Effector memory CD8-positive, alpha-beta T cell (primary cell): ENCODE measurements around the gene WWOX.
A peak's percentile ranks its signal among the peaks of the same experiment; 100 is the strongest.

Experiments
- ATAC-seq: fragments of 150-1000 bp; cut with Tn5 transposase; replicated peaks from 2 replicates; pipeline ENCODE4 v1.10.0; 2021; ENCODE audit warnings: mild to moderate bottlenecking, moderate library complexity
- DNase-seq, 3 experiments: peaks; one replicate each; pipeline ENCODE4 v3.0.0; 2021
- H3K27ac Mint-ChIP-seq, 2 donors: one replicate each; pipeline ENCODE4 v1.8.0; 2022; ENCODE audit warnings: mild to moderate bottlenecking in 2 of 2, mixed read lengths in 2 of 2, moderate library complexity in 2 of 2
- H3K27me3 Mint-ChIP-seq, 2 donors: one replicate each; pipeline ENCODE4 v1.8.0; 2022; ENCODE audit warnings: mixed read lengths in 2 of 2
- H3K36me3 Mint-ChIP-seq: one replicate; pipeline ENCODE4 v1.8.0; 2022; ENCODE audit warnings: mild to moderate bottlenecking, moderate library complexity, mixed read lengths; ENCODE audit not compliant: insufficient read depth
- H3K4me1 Mint-ChIP-seq, 2 donors: one replicate each; pipeline ENCODE4 v1.8.0; 2022; ENCODE audit warnings: low read depth in 2 of 2, mixed read lengths in 2 of 2
- H3K4me3 Mint-ChIP-seq, 2 donors: one replicate each; pipeline ENCODE4 v1.8.0; 2022; ENCODE audit warnings: mild to moderate bottlenecking in 2 of 2, mixed read lengths in 2 of 2, moderate library complexity in 2 of 2
- H3K9me3 Mint-ChIP-seq, 2 donors: one replicate each; pipeline ENCODE4 v1.8.0; 2022; ENCODE audit warnings: mixed read lengths in 2 of 2

The WWOX gene

DNA sequence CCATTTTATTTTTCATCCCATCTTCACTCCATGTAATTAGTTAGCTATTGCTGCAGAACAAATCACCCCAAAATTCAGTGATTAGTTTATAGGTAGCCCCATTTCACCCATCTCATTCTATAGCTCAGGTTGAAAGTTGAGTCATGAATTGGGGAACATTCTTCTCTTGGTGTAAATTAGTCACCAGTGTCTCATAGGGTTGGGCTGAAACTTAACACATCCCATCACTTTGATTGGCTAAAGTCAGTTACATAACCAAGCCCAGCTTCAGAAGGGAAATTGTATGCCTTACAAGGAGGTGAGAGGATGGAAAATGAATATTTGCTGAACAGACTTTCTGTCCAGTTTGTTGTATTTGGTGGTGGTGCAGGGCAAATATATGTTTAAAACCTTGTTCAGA lies 477.5 kb downstream of the WWOX start:
- Mint-ChIP-seq H3K27me3 (no peaks in the 10 kb centered on the region), H3K27ac (peak overlapping the region in 1 of 2 donors; percentile 11), H3K36me3 (no peaks in the 10 kb centered on the region), H3K4me1 (peaks cover 3 to 5% of the 10 kb centered on the region in 2 donors), H3K4me3 (no peak overlapping the region), H3K9me3 (peaks cover 0 to 1% of the 10 kb centered on the region in 2 donors)
- DNase-seq (no peak), ATAC-seq (peak; percentile 52)

DNA sequence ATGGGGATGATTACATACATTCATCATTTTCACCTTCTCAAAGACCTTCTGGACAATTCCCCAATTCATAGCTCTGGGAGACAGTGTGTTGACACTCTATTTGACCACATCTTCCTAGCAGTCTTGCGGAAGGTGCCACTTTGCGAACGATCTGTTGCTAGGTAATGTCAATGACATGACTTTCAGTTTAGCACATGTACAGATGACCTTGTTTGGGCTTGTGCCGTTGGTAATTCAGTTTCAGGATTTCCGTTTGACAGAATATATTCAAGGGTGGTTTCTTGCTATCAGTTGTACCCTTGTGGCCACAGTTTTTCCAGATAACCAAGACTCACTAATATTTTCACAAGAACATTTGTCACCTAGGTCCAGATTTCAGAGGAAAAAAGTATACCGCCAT lies 478.2 kb downstream of the WWOX start:
- Mint-ChIP-seq H3K4me3 (peak overlapping the region in 1 of 2 donors; percentile 46), H3K4me1 (peaks cover 3 to 5% of the 10 kb centered on the region in 2 donors), H3K9me3 (peaks cover 0 to 1% of the 10 kb centered on the region in 2 donors), H3K27ac (peak overlapping the region in 1 of 2 donors; percentile 51), H3K27me3 (no peaks in the 10 kb centered on the region), H3K36me3 (no peaks in the 10 kb centered on the region)
- ATAC-seq = peak; percentile 90
- peak in 1 of 3 experiments; percentile 2 for DNase-seq

DNA sequence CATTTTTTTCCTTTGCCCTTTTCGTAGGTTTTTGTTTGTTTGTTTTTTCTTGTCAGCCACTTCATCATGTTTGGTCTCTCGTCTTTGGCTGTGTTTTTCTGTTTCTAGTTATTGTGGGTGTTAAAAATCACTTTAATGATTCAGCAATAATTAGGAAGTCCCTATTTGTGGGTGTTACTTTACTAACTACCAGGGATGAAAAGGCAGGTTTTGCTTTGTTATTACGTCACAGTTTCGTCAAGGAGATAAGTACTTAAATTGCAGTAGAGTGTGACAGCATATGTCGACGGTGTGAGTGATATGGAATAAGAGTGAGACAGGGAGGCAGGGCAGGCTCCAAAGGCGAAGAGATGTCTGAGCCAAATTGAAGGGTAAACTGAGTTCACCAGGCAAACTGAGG lies 479.6 kb downstream of the WWOX start:
- Mint-ChIP-seq H3K4me1 (peaks cover 3 to 5% of the 10 kb centered on the region in 2 donors), H3K4me3 (no peak overlapping the region), H3K27ac (no peak overlapping the region), H3K27me3 (no peaks in the 10 kb centered on the region), H3K36me3 (no peaks in the 10 kb centered on the region), H3K9me3 (peaks cover 0 to 1% of the 10 kb centered on the region in 2 donors)
- ATAC-seq (no peak), DNase-seq (no peak)

DNA sequence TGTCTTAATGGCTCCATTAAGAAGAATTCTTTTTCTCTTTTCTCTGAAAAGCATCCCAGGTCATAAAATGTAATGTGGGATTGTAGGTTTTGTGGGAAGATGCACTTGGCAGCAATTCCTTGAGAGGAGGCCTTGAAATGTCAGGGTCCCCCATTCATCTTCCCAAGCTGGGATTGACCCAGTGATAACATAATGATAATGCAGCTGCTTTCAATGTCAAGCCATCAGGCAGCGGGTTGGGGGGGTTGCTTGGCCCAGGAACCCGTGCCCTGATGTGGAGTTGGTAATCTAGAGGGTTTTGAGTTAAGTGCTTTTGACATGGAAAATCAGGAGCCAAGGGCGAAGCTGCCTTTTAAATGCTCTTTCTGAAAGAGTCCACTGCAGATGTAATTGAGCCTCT lies 484.0 kb downstream of the WWOX start:
- DNase-seq (no peak), ATAC-seq (no peak)
- H3K27me3 Mint-ChIP-seq = no peaks in the 10 kb centered on the region
- H3K4me1 Mint-ChIP-seq = peaks cover 0 to 3% of the 10 kb centered on the region in 2 donors
- no peaks in the 10 kb centered on the region for H3K36me3 Mint-ChIP-seq
- no peaks in the 10 kb centered on the region for H3K9me3 Mint-ChIP-seq
- no peak overlapping the region for H3K4me3 Mint-ChIP-seq
- H3K27ac Mint-ChIP-seq = no peak overlapping the region

DNA sequence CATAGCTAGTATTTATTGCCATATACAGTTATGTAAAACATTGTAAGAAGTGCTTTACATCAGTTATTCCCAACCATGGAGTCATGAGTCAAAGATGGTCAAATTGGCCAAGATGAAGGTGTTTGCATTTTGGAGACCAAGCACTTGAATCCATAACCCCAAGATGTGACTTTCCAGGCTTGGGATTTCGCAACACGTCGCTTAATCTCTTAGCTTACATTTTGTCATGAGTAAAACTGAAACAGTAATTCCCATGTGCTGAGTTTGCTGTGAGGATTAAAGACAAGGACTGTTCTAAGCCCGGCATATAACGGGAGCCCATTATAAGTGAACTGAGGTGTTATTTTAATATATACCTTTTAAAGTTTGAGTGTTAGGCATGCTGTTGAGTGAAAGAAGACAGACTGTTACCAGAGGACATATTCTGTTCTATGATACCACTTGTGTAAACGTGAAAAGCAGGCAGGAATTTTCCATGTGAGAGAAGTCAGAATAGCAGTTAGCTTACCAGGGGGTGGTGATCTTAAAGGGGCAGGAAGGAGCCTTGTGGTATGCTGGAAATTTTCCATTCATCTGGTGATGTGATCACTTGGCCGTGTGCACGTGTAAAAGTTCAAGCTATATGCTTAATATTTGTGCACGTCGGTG lies 484.9 kb downstream of the WWOX start:
- H3K9me3 Mint-ChIP-seq = no peaks in the 10 kb centered on the region
- H3K36me3 Mint-ChIP-seq = no peaks in the 10 kb centered on the region
- no peaks in the 10 kb centered on the region for H3K4me1 Mint-ChIP-seq
- no peak overlapping the region for H3K4me3 Mint-ChIP-seq
- ATAC-seq = no peak
- DNase-seq = no peak
- no peaks in the 10 kb centered on the region for H3K27me3 Mint-ChIP-seq
- no peak overlapping the region for H3K27ac Mint-ChIP-seq

- no peak for DNase-seq
- Mint-ChIP-seq H3K4me3 (no peak overlapping the region), H3K9me3 (no peaks in the 10 kb centered on the region), H3K4me1 (no peaks in the 10 kb centered on the region), H3K27ac (no peak overlapping the region), H3K27me3 (no peaks in the 10 kb centered on the region), H3K36me3 (no peaks in the 10 kb centered on the region)
- no peak for ATAC-seq
Measured at GRCh38 chr16:78584991-78585390, 485.5 kb downstream of the WWOX start.

- no peaks in the 10 kb centered on the region for H3K9me3 Mint-ChIP-seq
- no peak overlapping the region for H3K27ac Mint-ChIP-seq
- no peaks in the 10 kb centered on the region for H3K4me1 Mint-ChIP-seq
- no peaks in the 10 kb centered on the region for H3K36me3 Mint-ChIP-seq
- no peak overlapping the region for H3K4me3 Mint-ChIP-seq
- no peak for DNase-seq
- ATAC-seq = no peak
- no peaks in the 10 kb centered on the region for H3K27me3 Mint-ChIP-seq
Measured at GRCh38 chr16:78589331-78589730, 489.9 kb downstream of the WWOX start.

DNA sequence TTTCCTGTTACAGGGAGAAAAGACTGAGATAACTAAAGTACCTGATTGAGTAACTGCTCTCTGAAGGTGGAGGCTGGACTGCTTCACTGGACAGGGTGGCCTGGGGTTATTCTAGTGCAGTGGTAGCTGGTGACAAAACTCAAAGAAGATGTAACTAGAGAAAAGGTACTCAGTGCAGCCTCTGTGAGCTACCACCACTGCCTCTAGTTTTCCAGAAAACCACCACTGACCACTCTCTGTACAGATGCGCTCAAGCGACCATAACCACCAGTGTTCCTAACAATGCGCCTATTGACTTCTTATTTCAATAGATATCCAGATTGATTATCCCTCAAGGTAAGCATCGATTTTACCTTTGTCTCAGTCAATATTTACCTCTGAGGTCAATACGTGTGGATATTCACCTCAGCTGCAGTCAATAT lies 492.2 kb downstream of the WWOX start:
- no peaks in the 10 kb centered on the region for H3K4me1 Mint-ChIP-seq
- no peaks in the 10 kb centered on the region for H3K27me3 Mint-ChIP-seq
- no peak for ATAC-seq
- H3K27ac Mint-ChIP-seq = no peak overlapping the region
- H3K36me3 Mint-ChIP-seq = no peaks in the 10 kb centered on the region
- H3K4me3 Mint-ChIP-seq = no peak overlapping the region
- no peak for DNase-seq
- no peaks in the 10 kb centered on the region for H3K9me3 Mint-ChIP-seq

DNA sequence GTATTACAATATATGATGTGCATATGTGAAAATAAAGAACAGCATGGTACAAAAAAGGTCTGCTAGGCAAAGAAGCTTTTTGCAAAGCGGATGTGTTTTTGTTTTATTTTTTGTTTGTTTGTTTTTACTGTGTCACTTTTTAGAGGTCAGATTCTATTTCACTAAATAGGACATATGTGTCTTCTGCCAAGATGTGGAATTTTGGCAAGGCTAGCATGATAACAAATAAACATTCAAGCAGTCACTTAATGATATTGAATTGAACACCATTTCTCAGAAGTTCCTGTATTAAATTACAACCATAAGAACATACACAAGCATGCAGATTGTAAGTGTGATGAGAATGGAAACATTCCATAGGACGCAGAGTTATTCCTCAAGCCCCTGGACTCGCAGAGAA lies 492.7 kb downstream of the WWOX start:
- no peak for DNase-seq
- H3K9me3 Mint-ChIP-seq = no peaks in the 10 kb centered on the region
- H3K27me3 Mint-ChIP-seq = no peaks in the 10 kb centered on the region
- no peak overlapping the region for H3K4me3 Mint-ChIP-seq
- ATAC-seq = no peak
- H3K36me3 Mint-ChIP-seq = no peaks in the 10 kb centered on the region
- no peak overlapping the region for H3K27ac Mint-ChIP-seq
- H3K4me1 Mint-ChIP-seq = no peaks in the 10 kb centered on the region

DNA sequence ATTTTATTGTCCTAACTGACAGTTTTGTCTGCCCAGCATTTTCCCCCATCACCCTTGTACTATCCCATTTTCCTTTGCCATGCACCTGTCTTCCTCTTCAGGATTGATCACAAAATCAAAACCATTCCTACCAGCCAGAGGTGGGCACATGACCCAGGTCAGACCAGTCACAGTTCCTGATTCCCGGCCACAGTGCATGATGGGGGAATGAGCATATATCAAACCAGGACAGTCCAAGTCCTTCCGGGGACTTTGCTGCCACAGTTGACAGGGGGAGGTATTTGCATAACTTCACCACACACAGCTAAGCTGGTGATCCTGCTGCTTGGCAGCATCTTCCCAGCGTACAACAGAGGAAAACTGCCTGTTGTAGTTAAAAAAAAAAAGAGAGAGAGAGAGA lies 493.9 kb downstream of the WWOX start:
- H3K27me3 Mint-ChIP-seq = no peaks in the 10 kb centered on the region
- no peaks in the 10 kb centered on the region for H3K4me1 Mint-ChIP-seq
- no peaks in the 10 kb centered on the region for H3K9me3 Mint-ChIP-seq
- no peaks in the 10 kb centered on the region for H3K36me3 Mint-ChIP-seq
- H3K4me3 Mint-ChIP-seq = no peak overlapping the region
- ATAC-seq (no peak), DNase-seq (no peak)
- H3K27ac Mint-ChIP-seq = no peak overlapping the region

DNA sequence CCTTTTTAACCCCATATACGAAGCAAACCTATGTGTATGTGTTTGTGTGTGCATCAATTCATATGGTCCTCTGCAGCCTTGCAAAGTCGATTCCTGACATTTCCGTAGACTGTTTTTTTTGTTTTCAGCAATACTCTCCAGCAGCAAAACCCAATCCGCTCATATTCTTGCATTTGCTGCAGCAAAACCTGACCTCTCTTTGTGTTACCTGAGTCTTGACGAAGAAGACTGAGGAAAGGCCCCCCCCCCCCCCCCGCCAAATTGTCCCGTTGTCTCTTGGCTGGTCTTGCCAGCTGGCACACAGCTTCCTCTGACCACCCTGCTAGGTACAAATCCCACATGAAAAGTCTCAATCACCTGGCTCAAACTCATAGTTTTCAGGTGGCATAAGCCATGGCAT lies 494.7 kb downstream of the WWOX start:
- DNase-seq = no peak
- Mint-ChIP-seq H3K27ac (no peak overlapping the region), H3K9me3 (no peaks in the 10 kb centered on the region), H3K4me3 (no peak overlapping the region), H3K4me1 (no peaks in the 10 kb centered on the region), H3K36me3 (no peaks in the 10 kb centered on the region), H3K27me3 (no peaks in the 10 kb centered on the region)
- no peak for ATAC-seq

- ATAC-seq (no peak), DNase-seq (no peak)
- Mint-ChIP-seq H3K27me3 (no peaks in the 10 kb centered on the region), H3K4me1 (no peaks in the 10 kb centered on the region), H3K9me3 (no peaks in the 10 kb centered on the region), H3K4me3 (no peak overlapping the region), H3K36me3 (no peaks in the 10 kb centered on the region), H3K27ac (no peak overlapping the region)
Measured at GRCh38 chr16:78596348-78596995, 497.0 kb downstream of the WWOX start.

DNA sequence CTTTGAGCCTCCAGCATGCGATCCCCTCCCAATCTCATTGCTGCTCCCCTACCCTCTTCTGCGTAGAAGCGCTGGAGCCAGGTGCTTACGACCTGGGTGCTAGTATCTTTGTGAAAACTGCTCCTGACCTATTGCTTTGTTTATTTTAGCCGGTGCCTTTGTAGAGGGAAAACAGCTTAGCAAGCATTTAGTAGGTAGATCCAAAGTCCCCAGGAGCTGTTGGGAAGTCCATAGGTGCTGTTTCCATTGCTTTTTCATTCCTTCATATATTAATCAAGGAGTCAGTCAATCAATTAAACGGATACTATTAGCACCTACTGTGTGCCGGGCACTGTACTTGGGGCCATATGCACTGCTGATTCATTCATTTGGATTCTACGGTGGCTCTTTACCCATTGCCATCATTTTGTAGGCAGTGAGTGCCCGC lies 497.6 kb downstream of the WWOX start:
- Mint-ChIP-seq H3K27ac (no peak overlapping the region), H3K9me3 (no peaks in the 10 kb centered on the region), H3K36me3 (no peaks in the 10 kb centered on the region), H3K4me1 (no peaks in the 10 kb centered on the region), H3K27me3 (no peaks in the 10 kb centered on the region), H3K4me3 (no peak overlapping the region)
- ATAC-seq (no peak), DNase-seq (no peak)

DNA sequence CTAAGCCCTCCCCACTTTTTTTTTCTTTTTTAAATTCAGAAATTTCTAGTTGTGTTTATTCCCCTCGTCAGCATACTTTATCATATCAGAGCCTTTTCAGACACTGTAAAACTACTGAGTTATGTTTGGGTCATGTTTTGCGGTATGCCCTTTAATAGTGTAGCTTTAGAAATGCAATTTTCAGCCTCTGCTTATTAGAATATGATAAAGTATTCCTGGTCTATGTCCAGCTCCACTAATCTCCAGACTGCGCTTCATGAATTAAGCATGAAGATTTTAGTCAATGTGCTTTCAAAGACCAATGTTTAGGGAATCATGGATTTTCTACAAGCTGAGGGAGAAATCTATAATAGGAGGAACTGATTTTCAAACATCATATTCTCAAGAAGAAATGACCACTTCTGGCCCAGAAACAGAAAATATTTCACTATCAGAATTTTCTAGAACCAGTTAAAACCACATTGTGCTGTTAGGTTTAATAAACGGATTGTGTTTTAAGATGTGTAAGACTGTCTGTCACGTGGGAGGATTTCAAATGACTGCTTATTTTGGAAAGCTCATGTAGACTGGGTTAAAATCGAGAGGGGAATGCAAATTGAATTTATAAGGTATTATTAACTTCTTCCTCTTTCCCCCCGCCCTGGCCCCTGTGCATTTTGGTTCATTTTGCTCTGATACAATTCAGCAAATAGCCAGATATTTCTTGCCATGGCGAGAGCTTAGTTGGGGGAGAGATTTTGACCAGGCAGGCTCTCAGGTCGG lies 498.5 kb downstream of the WWOX start:
- H3K4me1 Mint-ChIP-seq = no peaks in the 10 kb centered on the region
- DNase-seq (no peak), ATAC-seq (no peak)
- no peaks in the 10 kb centered on the region for H3K9me3 Mint-ChIP-seq
- H3K4me3 Mint-ChIP-seq = no peak overlapping the region
- H3K27ac Mint-ChIP-seq = no peak overlapping the region
- no peaks in the 10 kb centered on the region for H3K36me3 Mint-ChIP-seq
- H3K27me3 Mint-ChIP-seq = no peaks in the 10 kb centered on the region
